Measurements from ENCODE around the gene KLHL33. TPM values are rescaled to one million over a fixed set of nuclear protein-coding genes. Genes with fewer than 3 reads are reported as not detected.

The KLHL33 gene
- under 1 TPM; 0.20 to 0.31 TPM for total RNA-seq
- under 1 TPM; 0.21 to 0.39 (median 0.31) TPM for polyA plus RNA-seq (ENCODE audit: insufficient read length in 6 of 6)
- long read RNA-seq, donor 1: 0 reads
- long read RNA-seq, donor 2: 0 reads
- long read RNA-seq, donor 3: 0 reads
- long read RNA-seq, donor 4: 0 reads
- long read RNA-seq, donor 5: 0 reads
- long read RNA-seq, donor 6: 0 reads
- long read RNA-seq, donor 7: 0 reads
- long read RNA-seq, donor 8: 0 reads
- long read RNA-seq, donor 9: 0 reads
- long read RNA-seq, donor 10: 0 reads
- long read RNA-seq, donor 11: 0 reads
- long read RNA-seq, donor 12: 0 reads

GRCh38 chr14:20435582-20436362, at the start of gene KLHL33:
Gene KLHL33, minus strand, starts transcription at chr14:20436166. Its CDS starts 355 bp downstream, at chr14:20435811.
- intact Hi-C loops (cut with DNase I): no loop called here
- H3K27me3 ChIP-seq: peaks cover 0 to 18% of the 10 kb centered on the region in 2 donors
- H3K36me3 ChIP-seq: no peaks in the 10 kb centered on the region
- DNase-seq (no peak), ATAC-seq (no peak)
- peak within 1 kb of the TSS; percentile 11 to 17 for H3K4me3 ChIP-seq
- no peak within 1 kb of the TSS for H3K27ac ChIP-seq
- TF ChIP-seq, protein P1, sequence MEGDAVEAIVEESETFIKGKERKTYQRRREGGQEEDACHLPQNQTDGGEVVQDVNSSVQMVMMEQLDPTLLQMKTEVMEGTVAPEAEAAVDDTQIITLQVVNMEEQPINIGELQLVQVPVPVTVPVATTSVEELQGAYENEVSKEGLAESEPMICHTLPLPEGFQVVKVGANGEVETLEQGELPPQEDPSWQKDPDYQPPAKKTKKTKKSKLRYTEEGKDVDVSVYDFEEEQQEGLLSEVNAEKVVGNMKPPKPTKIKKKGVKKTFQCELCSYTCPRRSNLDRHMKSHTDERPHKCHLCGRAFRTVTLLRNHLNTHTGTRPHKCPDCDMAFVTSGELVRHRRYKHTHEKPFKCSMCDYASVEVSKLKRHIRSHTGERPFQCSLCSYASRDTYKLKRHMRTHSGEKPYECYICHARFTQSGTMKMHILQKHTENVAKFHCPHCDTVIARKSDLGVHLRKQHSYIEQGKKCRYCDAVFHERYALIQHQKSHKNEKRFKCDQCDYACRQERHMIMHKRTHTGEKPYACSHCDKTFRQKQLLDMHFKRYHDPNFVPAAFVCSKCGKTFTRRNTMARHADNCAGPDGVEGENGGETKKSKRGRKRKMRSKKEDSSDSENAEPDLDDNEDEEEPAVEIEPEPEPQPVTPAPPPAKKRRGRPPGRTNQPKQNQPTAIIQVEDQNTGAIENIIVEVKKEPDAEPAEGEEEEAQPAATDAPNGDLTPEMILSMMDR (IDR thresholded peaks at IDR 0.05): no peak
- no peaks in the 10 kb centered on the region for H3K9me3 ChIP-seq
- peaks cover 0 to 3% of the 10 kb centered on the region in 2 donors for H3K4me1 ChIP-seq

- DNase-seq: no peak
- peaks cover 0 to 20% of the 10 kb centered on the region in 2 donors for H3K36me3 ChIP-seq
- no peak for ATAC-seq
- H3K4me1 ChIP-seq: peaks cover 6 to 14% of the 10 kb centered on the region in 2 donors
- no peaks in the 10 kb centered on the region for H3K27me3 ChIP-seq
- H3K4me3 ChIP-seq: no peak overlapping the region
- H3K9me3 ChIP-seq: no peaks in the 10 kb centered on the region
- intact Hi-C loops (cut with DNase I): no loop called here
- H3K27ac ChIP-seq: no peak overlapping the region
- TF ChIP-seq, protein P1 (IDR thresholded peaks at IDR 0.05): no peak
Measured at GRCh38 chr14:20482382-20482781, 46.4 kb upstream of the KLHL33 start.

DNA sequence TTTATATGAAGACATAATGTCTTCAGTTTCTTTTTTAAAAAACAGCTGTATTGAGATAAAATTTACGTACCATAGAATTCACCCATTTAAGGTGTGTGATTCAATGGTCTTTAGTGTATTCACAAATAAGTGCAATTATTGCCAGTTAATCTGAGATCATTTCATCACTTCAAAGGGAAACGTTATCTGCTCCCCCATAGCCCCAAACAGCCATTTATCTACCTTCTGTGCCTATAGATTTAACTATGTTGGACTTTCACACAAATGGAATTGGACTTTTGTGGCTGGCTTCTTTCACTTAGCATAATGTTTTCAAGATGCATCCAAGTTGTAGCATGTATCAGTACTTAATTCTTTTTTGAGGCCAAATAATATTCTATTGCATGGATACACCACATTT, 42.9 kb upstream of the KLHL33 start:
- intact Hi-C loops (cut with DNase I): no loop called here
- DNase-seq (no peak), ATAC-seq (no peak)
- Histone ChIP-seq H3K9me3 (no peaks in the 10 kb centered on the region), H3K27me3 (no peaks in the 10 kb centered on the region), H3K27ac (no peak overlapping the region), H3K4me3 (no peak overlapping the region), H3K4me1 (peaks cover 15 to 20% of the 10 kb centered on the region in 2 donors), H3K36me3 (peaks cover 0 to 55% of the 10 kb centered on the region in 2 donors)
- TF ChIP-seq, protein P1 (IDR thresholded peaks at IDR 0.05): no peak

- peak in 2 of 4 donors; percentile 59 to 72 for DNase-seq
- peak overlapping the region; percentile 57 to 76 for H3K27ac ChIP-seq
- intact Hi-C loops (cut with DNase I): no loop called here
- peak; percentile 88 for ATAC-seq
- peaks cover 0 to 71% of the 10 kb centered on the region in 2 donors for H3K36me3 ChIP-seq
- no peak overlapping the region for H3K4me3 ChIP-seq
- H3K27me3 ChIP-seq: no peaks in the 10 kb centered on the region
- no peaks in the 10 kb centered on the region for H3K9me3 ChIP-seq
- TF ChIP-seq, protein P1 (IDR thresholded peaks at IDR 0.05): no peak
- H3K4me1 ChIP-seq: peaks cover 15 to 27% of the 10 kb centered on the region in 2 donors
Measured at GRCh38 chr14:20477211-20477876, 41.4 kb upstream of the KLHL33 start.

Data from left lung (tissue), 14 donors.